Retina (tissue), 1 donor: ENCODE data around the gene MVB12B.
"Not testable (repeated sequence)": the region's sequence is repeated elsewhere in the genome, so short reads cannot be mapped to it uniquely, and the experiment has no call there.

Experiments
- DNase-seq: peaks from one replicate; pipeline ENCODE4 v3.0.0-alpha.2; 2016

Gene MVB12B

DNA sequence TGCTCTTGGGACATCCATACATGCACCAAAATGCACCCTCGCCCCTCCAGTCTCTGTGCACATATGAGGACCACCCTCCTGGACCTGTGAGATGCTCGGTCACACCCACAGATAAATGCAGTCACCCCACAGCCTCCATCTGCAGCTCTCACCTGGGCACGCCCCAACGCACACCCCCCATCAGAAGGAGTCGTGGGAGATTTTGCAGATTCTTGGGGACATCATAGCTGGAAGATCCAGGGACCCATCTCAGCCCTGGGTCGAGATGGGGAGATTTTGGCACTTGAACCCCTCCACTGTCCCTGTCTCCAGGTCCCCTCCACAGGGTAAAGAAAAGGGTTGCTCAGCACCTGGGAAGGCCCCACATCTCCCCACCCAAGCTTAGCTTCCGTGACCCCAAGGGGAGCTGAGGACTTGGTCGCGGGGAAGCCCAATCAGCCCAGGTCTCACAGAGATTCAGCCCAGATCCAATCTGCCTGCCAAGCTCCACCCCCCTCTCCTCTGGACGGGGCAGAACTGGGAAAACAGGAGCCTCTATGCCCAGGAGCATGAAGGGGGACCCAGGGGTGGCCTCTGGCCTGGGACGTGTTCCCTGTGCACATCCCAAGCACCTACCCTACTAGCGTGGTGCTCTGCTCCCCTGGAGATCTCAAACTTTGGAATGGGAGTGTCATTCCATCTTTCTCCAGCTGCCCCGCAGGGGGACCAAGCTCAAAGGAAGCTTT, 197.9 kb downstream of the MVB12B start:
- no peak for DNase-seq

DNA sequence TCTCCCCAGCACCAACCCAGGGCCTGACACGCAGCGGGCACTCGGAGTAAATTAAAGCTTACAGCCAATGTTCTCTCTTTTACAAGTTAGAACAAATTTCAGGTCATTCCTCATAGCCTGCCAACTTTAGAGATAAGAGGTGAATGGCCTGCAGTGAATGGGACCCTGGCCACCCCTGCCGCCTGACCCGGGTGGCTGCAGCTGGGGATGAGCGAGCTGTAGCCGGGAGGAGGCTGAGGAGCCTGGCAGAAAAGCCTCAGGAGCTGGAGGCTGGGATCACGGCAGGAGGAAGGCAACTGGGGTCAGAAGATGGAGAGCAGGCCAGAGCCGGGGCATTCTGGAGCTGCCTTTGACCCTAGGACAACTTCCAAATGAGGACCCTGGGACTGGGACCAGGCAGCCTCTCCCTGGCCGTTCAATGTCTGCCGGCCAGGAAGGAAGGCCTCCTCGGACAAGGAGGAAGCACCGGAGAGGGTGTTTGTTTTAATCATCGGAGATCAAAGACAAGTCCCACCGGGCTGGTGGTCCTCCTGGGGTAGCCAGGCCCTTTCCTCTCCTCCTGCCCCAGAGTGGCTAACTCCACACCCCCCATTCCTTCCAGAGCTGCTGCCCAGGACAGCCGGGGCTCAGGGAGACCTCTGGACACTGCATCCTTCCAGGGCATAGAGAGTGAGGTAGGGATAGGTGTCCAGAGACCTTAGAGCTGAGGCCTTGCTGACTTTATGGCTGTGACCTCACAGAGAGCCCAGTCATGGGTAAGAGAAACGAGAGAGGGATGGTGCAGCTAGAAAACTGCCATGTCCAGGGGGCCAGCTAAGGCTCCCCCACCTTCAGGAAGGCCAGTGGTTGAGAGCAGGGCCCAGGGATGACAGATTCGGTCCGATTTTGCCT, 199.8 kb downstream of the MVB12B start:
- no peak for DNase-seq

DNA sequence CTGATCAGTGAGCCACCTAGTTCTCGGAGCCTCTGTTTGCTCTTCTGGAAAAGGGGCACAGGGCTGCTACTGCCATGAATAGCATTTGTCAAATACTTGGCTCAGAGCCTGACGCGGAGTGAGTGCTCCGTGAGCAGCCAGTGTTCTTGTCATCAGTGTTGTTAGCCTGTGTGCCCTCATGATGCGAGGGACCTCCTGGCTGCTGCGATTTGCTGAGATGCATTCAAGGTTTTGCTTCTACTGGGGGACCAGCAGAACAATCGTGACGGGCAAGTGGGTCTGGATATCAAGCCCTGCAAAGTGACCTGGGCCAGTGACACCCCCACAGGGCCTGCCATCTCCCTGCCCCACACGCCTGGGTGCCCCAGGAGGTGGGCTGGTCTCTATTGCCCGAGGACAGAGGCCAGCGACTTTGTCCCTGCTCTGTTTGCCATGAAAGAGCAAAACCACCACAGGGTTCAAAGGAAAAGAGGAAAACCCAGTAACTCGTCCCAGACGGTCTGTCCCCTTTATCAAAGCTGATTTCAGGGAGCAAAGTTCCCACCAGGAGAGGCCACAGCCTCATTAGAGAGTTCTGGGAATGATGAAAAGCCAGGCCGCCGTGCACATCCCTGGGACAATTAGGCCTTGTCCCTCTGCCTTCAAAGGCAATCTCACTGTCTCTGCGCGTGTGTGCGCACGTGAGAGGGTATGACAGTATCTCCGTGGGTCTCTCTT, 200.6 kb downstream of the MVB12B start:
- DNase-seq: no peak

DNA sequence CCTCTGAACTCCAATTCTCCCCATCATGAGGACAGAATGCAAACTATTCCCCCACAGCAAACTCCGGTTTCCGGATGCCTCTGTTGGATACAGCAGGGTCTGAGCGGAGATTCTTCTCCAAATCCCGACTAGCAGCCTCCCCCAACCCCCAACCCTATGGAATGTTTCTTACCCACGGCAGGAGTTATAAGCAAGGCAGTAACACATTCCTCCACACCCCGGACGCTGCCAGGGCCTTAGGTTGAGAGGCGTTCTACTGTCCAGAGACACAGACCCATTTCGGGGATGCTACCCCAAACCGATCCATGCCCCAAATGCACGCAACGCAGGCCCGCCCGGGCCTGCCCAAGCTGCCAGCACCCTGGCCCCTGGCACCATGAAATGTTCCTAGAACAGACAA, 201.5 kb downstream of the MVB12B start:
- no peak for DNase-seq

DNA sequence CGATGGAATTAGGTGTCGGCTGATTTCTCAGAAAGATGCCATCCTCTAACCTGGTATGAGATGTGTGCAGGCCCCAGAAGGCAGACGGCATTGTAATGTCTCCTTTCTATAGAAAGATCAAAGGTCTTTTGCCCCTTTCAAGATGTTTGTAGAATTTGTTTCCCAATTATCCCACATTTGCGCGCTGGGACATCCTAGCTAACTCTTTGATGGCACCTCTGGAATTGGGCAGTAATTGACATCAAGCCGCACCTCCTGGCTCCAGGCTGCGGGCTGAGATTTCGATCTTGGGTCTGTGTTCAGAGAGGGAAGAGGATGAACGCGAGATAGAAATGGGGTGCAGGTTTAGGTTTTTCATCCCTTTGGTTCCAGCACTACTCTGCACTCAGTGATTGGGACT, 202.3 kb downstream of the MVB12B start:
- DNase-seq: no peak

DNA sequence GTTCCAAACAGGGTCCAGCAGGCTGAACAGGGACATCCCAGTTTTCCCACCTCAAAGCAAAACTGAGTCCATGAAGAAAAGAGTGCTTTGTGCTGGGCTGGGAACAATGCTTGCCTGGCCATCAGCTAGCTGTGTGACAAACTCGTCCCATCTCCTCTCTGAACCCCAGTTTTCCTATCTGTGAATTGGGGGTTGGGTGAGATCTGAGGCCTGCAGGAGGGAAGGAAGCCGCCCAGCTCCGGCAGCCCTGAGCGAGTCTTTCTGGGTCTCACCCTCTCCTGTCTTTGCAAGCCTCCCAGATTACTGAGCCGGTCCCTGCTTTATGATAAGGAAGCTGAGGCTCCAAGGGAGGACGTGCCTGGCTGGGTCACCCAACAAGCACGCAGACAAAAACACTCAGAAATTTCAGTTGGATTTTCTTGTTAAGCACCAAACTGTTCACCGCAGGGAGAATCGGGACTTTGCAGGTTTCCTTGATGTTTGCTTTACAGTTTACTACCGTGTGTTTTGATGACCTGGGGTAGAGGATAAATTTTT, 204.5 kb downstream of the MVB12B start:
- no peak for DNase-seq

DNA sequence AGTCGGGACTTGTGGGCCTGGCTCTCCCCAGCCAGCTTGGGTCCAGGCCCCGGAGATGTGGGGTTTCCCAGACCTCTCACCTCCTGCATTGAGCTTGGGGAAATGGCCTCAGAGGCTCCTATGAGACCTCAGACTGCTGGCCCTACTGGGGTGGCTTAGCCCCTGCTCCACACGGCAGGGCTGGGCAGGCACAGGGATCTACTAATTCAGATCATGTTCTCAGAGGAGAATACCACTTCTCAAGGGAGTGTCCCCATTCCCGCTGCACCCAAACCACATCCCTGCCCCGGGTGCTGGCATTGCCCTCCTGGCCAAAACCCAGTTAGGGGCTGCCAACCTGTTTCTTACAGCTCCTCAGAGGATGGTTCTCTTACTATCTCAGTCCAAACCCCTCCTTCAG, 205.0 kb downstream of the MVB12B start:
- no peak for DNase-seq

DNA sequence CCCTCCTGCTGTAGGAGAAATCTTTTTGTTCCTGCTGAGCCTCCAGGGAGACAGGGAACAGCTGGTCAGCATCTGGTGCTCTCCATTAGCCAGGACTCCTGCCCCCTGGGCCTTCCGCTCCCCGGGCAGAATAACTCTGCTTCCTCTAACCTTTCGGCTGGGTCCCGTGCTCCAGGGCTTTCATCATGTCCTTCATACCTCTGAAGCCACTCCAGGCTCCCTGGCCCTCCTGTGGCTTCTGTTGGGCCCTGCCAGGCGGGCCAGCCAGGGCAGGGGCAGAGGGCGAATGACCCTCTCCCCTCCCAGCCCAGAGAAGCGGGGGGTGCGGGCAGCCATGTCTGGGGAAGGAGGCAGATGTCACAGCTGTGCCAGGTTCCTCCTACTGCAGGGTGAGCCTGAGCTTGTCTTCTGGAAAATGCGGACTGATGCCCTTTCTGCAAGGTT, 205.4 kb downstream of the MVB12B start:
- no peak for DNase-seq

DNA sequence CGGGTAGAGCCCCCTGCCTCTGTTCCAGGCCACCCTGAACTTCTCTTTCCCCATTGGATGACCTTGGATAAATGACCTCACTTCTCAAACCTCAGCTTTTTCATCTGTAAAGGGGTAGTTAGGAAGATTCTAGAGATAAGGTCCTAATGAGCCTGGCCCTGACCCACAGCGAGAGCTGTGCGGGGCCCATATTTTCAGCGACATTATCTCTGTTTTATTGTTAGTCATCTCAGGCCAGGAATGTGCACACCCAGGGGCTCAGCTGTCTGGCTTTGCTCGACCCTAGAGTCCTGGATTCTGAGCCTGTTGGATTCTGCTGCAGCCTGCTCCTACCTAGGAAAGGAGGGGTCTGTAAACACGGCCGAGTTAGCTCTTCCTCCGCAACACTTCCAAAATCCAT, 205.9 kb downstream of the MVB12B start:
- DNase-seq: no peak

DNA sequence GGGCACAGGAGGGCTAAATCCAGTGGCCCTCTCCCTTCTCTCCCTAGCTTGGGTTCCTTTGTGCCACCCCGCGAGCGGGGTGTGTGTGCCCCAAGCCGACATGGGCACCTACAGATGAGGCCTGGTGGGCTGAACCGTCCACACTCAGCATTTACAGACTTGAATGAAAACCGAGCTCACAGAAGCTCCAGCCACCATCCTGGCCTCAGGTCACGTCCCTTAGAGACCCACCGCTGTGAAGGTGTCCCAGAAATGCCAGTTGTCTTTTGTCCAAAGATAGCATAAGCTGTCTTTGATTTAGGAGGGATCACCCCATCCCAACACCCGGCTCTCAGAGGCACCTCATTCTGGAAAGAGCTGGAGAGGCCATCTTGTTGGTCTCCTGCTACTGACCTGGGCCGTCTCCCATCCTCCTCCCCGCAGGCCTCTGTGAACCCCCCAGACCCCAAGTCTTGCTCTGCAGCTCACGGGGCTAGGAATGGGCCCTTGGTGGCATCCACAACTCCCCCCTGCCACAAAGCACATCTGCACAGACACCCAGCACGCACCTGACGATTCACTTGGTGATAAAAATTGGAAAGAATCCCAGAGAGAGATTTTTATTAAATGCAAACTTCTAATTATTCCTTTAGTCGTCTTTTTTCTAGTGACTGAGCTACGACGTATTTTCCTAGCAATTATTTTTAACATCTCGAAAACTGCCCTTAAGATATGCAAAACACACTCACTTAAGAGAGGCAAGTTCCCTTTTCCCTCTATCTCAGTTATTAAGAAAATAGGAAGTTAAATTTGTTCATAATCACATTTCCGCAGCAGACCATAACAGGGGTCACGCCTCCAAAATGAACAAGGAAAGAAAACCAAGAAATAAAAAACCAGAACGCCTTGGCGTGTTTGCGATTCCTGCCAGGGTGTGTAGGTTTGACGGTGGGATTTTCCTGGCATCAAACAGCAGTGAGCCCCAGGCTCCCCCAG, 206.6 kb downstream of the MVB12B start:
- no peak for DNase-seq

DNA sequence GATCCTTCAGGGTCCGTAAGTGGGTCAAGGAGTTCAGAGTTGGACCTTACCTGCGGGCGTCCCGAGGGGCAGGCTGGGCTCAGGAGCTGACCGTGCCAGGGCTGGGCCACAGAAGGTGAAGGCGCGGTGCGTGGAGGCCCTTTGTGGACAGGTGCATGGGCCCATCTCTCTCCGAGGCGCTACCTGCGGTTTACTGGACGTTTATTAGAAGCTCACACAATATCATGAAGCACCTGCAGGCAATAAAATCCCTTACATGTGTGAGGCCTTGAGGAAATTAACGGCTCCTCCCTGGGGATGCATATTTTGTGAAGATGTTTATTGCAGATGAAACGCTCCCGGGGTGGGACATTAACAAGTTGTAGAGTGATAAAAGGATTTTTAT, 207.3 kb downstream of the MVB12B start:
- DNase-seq: no peak

DNA sequence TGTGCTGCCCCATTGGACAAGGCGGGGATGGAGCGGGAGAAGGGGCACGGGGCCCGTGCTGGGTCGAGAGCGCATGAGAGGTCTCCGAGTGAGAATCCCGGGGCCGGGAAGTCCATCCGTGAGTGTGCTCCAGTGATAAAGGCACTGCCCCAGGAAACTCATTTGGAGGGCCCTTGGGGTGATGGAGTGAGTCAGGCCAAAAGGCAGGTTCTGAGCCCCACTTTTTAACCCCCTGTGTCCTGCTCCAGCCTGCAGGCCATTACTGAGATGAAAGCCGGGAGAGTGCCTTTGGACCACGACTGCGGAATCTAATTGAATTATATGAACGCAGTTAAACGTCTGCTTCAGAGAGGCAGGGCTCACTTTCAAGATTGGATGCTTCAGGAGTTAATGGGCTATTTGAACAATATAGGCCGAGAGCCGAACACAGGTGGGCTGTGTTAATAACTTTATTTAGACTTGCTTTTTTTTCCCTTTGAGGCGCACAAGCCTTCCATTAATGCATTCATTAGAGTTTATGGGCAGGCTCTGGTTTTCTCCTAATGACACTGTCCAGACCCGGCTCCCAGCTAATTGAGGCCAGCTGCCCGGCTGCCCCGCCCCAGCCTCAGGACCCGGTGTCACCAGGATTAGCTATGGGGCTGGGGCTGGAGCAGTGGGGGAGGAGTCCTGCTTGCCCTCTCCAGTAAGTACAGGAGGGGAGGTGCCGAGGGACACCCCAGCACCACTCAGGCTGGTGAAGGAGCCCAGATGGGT, 208.0 kb downstream of the MVB12B start:
- DNase-seq: peak; percentile 60

DNA sequence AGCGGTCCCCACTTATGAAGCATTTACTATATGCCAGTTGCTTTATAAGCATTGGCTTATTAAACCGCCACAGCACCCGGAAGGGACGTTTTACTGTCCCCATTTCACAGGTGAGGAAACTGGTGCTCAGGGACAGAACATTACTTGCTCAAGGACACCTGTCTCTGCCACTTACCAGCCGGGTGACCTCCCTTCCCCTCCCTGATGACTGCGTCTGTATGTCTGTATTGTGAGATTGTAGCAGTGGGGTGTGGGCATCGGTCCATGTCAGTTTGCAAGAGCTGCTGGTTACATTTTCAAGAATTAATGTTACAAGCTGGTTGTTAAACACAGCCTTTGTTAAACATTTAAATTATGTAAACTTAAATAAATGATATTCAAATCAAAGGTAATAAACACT, 209.5 kb downstream of the MVB12B start:
- DNase-seq: no peak

DNA sequence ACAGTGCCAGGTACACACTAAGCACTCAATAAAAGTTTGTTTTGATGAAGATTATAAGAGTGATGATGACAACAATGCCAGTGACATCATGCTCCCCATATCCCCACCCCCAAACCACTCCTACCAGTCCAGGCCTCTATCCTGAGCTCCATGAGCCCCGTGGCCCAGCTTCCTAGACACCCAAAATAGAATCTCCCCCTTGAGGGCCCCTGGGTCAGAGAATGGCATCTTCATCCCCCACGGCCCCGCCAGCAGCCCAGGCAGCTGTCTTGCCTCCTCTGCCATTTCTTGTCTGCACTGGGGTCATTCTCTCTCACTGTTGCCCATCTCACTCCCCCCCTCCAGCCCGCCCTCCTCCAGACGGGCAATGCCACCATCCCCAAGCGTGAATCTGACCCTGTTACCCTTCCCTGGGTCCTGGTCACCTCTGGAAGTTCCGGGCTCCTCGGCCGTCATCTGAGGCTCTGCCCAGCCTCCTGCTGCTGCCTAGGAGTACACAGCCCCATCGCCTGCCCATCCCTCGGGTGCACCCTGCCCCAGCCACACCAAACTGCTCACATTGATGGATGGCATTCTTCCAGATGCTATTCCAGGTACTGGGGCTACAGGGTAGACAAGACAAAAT, 210.3 kb downstream of the MVB12B start:
- DNase-seq: no peak

DNA sequence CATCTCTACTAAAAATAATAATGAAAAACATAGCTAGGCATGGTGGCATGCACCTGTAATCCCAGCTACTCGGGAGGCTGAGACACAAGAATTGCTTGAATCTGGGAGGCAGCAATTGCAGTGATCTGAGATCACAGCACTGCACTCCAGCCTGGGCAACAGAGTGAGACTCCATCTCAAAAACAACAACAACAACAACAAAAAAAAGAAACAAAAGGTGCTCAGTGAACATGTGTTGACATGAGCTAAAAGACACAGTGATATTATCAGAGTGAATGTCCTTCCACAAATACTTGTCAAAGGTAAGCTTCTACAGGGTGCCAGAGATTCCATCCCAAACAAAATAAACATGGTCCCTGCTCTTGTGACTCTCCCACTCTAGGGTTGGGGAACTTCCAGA, 211.9 kb downstream of the MVB12B start:
- DNase-seq: no peak

DNA sequence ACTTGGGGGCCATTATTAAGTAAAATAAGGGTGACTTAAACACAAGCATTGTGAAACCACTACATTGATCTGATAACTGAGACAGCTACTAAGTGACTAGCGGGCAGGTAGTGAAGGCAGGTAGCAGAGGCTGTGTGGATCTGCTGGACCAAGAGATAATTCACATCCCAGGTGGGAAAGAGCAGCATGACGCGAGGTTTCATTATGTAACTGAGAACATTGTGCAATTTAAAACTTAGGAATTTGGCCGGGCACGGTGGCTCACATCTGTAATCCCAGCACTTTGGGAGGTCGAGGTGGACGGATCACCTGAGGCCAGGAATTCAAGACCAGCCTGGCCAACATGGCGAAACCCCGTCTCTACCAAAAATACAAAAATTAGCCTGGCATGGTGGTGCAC, 213.8 kb downstream of the MVB12B start:
- DNase-seq: not testable (repeated sequence)

DNA sequence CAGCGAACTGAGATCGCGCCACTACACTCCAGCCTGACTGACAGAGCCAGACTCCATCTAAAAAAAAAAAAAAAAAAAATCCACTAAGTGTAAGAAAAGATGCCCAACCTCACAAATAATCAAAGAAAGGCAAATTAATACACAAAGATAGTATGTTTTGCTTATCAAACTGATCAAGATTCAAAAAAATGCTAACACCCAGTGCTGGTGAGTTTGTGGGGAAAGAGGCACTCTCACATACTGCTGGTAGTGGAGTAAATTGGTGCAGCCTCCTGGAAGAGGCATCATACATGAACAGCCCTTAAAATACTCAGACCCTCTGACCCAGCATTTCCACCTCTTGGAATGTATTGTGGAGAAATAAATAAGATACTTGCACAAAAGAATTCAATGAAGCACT, 216.9 kb downstream of the MVB12B start:
- DNase-seq: no peak

DNA sequence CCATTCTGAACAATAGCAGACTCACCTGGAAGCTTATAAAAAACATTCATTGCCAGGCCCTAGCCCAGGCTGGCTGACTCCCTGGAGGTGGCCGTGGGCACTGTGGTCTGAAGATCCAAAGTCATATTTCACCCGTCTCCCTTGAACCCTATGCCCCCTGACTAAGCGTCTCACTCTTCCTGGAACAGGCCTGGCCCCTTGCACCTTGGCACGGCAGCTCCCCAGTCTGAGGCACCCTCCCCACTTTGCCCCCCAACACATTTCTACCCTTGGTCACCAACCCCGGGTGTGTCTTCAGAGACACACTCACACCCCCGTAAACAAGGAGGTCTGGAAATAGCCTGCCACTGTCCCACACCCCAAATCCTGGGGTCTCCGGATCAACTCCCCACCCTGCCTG, 218.5 kb downstream of the MVB12B start:
- DNase-seq: no peak

DNA sequence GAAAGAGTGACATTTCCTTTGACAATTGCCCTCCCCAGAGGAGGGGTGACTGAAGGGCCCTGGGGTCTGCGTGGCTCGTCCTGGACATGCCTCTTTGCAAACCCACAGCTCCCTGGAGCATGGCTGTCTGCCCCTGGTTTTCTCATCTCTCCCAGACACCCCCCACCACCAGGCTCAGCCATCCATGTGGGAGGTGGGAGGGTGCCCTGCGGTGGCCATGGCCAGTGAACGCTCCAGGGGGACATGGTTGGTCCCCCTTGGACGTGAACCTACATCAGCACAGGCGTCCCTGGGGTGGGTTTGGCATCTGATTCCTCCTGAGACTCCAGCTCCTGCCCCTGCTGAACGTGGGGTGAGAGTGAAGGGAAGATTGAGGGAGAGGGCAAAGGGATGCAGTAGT, 219.4 kb downstream of the MVB12B start:
- no peak for DNase-seq

DNA sequence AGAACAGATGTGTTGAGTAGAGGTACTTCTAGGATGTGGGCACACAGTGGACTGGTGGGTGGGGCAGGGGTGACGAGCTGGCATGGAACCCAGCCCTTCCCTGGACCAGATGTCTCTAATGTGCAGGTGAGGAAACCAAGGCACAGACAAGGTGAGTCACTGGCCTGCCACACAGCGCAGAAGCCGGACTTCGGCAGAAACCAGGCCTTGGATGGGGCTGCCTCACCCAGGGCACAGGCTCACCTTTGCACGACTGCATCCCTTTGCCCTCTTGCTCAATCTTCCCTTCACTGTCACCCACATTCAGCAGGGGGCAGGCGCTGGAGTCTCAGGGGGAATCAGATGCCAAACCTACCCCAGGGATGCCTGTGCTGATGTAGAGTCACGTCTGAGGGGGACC, 221.7 kb downstream of the MVB12B start:
- no peak for DNase-seq
